Measurements from ENCODE around the gene SLAMF7.

Gene SLAMF7

DNA sequence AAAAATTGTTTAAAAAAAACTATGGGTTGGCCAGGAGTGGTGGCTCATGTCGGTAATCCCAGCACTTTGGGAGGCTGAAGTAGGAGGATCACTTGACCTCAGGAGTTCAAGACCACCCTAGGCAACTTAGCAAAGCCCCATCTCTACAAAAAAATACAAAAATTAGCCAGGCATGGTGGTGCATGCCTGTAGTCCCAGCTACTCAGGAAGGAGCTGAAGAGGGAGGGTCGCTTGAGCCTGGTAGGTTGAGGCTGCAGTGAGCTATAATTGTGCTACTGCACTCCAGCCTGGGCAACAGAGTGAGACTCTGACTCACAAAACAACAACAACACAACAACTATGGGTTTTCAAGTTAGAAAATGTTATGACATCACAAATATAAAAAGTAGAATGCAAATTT, 16.4 kb downstream of the SLAMF7 start:
- 97 to 100% methylated on average over 2 of the region's 2 CpGs for WGBS, 2 experiments
- Histone ChIP-seq H3K9me3 (ENCODE audit: control insufficient read depth, low read length) (no peaks in the 10 kb centered on the region), H3K27me3 (ENCODE audit: control insufficient read depth, insufficient read depth, low read length, poor library complexity, severe bottlenecking) (no peaks in the 10 kb centered on the region), H3K4me3 (ENCODE audit: insufficient read depth, low read depth, low read length) (no peak overlapping the region), H3K36me3 (ENCODE audit: control insufficient read depth, insufficient read depth, low read length) (no peaks in the 10 kb centered on the region), H3K27ac (ENCODE audit: insufficient read depth, low read depth, low read length, poor library complexity, severe bottlenecking) (no peak overlapping the region), H3K4me1 (ENCODE audit: control insufficient read depth, insufficient read depth, low read length) (no peaks in the 10 kb centered on the region)

DNA sequence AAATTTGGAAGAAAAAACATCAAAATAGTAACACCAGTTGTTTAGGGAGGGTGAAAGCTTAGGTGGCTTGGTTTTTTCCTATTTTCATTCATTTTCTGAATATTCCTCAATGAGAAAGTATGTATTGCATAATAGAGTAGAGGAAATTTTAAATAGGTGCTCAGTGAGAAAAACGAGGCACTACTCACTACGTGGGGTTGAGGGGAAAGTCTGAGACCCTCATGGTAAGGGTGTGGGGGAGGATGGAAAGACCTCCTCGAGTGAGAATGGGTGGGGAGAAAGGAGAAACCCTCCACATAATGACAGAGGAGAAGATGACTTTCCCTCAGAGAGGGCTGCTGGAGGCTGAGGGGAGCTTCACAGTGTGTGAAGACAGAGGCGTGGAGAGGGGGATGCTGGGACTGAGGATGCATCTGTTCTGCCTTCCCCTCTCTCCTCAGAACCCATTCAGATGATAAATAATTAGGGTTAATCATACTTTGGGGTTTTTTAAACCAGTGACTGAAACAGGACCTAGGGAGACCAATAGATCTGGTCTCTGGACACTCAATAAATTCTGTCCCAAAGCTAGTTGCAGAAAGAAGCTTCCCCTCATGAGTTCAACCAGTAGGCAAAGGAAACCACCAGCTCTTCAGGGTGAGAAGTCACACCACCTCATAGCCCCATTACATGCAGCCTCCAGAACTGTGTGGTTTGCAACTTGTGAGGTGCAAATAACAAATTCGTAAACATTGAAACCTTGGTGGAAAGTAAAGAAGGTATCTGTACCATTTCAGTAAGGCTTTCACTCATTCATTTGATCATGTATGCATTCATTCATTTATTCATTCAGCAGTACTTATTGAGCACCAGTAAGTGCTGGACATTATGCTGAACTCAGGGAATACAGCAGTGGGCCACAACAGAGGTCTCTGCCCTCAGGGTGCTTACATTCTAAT, 17.1 kb downstream of the SLAMF7 start:
- no peak overlapping the region for H3K27ac ChIP-seq (ENCODE audit: insufficient read depth, low read depth, low read length, poor library complexity, severe bottlenecking)
- no peaks in the 10 kb centered on the region for H3K4me1 ChIP-seq (ENCODE audit: control insufficient read depth, insufficient read depth, low read length)
- 80 to 87% methylated on average over 4 to 5 of the region's 5 CpGs for WGBS, 2 experiments

DNA sequence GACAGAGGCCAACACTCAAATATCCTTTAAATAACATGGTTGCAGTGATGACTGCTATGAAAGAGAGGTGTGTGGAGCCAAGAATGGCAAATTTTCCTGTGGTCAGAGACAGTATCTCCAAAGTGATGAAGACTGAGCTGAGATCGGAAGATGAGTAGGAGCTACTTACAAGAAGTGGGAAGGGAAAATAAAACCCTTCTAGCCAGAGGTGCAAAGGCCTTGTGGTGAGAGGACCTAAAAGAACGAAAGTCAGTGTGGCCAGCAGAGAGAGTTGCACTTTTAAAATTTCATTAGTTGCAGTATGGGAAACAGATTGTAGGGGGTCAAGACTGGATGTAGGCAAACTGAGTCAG, 17.8 kb downstream of the SLAMF7 start:
- WGBS, 2 experiments = 93 to 94% methylated on average over 2 of the region's 2 CpGs
- Histone ChIP-seq H3K4me1 (ENCODE audit: control insufficient read depth, insufficient read depth, low read length) (no peaks in the 10 kb centered on the region), H3K9me3 (ENCODE audit: control insufficient read depth, low read length) (no peaks in the 10 kb centered on the region), H3K4me3 (ENCODE audit: insufficient read depth, low read depth, low read length) (no peak overlapping the region), H3K27ac (ENCODE audit: insufficient read depth, low read depth, low read length, poor library complexity, severe bottlenecking) (no peak overlapping the region), H3K36me3 (ENCODE audit: control insufficient read depth, insufficient read depth, low read length) (no peaks in the 10 kb centered on the region), H3K27me3 (ENCODE audit: control insufficient read depth, insufficient read depth, low read length, poor library complexity, severe bottlenecking) (no peaks in the 10 kb centered on the region)

More for the DNA sequence above, 17.1 kb downstream of the SLAMF7 start:
- Histone ChIP-seq H3K4me3 (ENCODE audit: insufficient read depth, low read depth, low read length) (no peak overlapping the region), H3K9me3 (ENCODE audit: control insufficient read depth, low read length) (no peaks in the 10 kb centered on the region), H3K36me3 (ENCODE audit: control insufficient read depth, insufficient read depth, low read length) (no peaks in the 10 kb centered on the region), H3K27me3 (ENCODE audit: control insufficient read depth, insufficient read depth, low read length, poor library complexity, severe bottlenecking) (no peaks in the 10 kb centered on the region)

DNA sequence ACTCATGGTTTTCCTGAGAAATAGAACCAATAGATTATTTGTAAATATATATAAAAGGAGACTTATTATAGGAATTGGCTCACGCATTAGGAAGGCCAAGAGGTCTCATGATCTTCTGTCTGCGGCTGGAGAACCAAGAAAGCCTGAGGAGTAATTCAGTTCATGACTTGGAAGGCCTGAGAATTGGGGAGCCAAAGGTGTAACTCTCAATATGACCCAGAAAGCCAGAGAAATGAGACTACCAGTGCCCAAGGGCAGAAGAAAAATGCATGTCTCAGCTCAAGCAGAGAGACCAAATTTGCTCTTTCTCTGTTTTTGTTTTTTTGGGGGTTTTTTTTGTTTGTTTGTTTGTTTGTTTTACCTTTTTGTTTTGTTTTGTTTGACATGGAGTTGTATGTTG, 19.5 kb downstream of the SLAMF7 start:
- H3K36me3 ChIP-seq (ENCODE audit: control insufficient read depth, insufficient read depth, low read length) = no peaks in the 10 kb centered on the region
- no peak overlapping the region for H3K27ac ChIP-seq (ENCODE audit: insufficient read depth, low read depth, low read length, poor library complexity, severe bottlenecking)
- H3K27me3 ChIP-seq (ENCODE audit: control insufficient read depth, insufficient read depth, low read length, poor library complexity, severe bottlenecking) = no peaks in the 10 kb centered on the region
- no peak overlapping the region for H3K4me3 ChIP-seq (ENCODE audit: insufficient read depth, low read depth, low read length)
- H3K9me3 ChIP-seq (ENCODE audit: control insufficient read depth, low read length) = no peaks in the 10 kb centered on the region
- WGBS, 2 experiments = 96 to 99% methylated on average over 2 of the region's 2 CpGs
- H3K4me1 ChIP-seq (ENCODE audit: control insufficient read depth, insufficient read depth, low read length) = no peaks in the 10 kb centered on the region

DNA sequence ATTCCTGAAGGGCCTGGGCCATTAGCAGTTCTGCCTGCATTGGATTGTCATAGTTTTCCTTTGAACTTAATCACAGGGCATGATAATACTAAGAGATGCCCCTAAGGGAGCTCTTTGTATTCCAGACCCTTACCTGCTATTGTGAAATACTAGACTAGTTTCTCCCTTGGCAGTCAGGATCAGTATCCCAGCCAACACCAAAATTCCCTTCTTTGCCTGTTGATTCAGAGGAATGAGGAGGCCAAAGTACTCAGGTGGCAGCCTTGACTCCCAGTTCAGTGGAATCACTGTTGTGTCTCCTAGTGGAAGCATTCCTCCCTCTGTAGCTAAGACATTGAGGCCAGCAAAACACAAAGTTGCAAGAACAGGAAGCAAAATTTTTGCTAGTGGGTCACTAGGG, 20.7 kb downstream of the SLAMF7 start:
- H3K36me3 ChIP-seq (ENCODE audit: control insufficient read depth, insufficient read depth, low read length) = no peaks in the 10 kb centered on the region
- no peaks in the 10 kb centered on the region for H3K4me1 ChIP-seq (ENCODE audit: control insufficient read depth, insufficient read depth, low read length)
- no peaks in the 10 kb centered on the region for H3K27me3 ChIP-seq (ENCODE audit: control insufficient read depth, insufficient read depth, low read length, poor library complexity, severe bottlenecking)
- H3K4me3 ChIP-seq (ENCODE audit: insufficient read depth, low read depth, low read length) = no peak overlapping the region
- no peak overlapping the region for H3K27ac ChIP-seq (ENCODE audit: insufficient read depth, low read depth, low read length, poor library complexity, severe bottlenecking)
- no peaks in the 10 kb centered on the region for H3K9me3 ChIP-seq (ENCODE audit: control insufficient read depth, low read length)

DNA sequence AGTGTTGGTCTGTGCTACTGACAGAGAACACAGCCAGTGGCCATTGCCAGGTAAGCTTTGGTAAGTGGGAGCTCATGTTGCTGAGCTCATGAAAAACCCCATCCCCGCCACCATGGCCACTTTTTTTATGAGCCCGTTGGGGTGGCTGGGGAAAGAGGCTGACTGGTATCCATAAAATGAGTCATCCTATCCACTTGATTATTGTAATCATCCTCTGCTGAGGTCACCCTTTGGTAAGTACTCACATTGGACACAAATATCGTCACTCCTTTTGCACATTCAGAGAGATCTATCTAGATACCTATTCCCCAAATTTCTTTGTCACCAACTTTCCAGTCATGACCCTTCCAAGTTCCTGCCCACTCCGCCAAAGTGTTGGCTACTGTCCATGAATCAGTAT, 22.0 kb downstream of the SLAMF7 start:
- H3K27ac ChIP-seq (ENCODE audit: insufficient read depth, low read depth, low read length, poor library complexity, severe bottlenecking) = no peak overlapping the region
- no peaks in the 10 kb centered on the region for H3K27me3 ChIP-seq (ENCODE audit: control insufficient read depth, insufficient read depth, low read length, poor library complexity, severe bottlenecking)
- H3K4me1 ChIP-seq (ENCODE audit: control insufficient read depth, insufficient read depth, low read length) = no peaks in the 10 kb centered on the region
- no peaks in the 10 kb centered on the region for H3K9me3 ChIP-seq (ENCODE audit: control insufficient read depth, low read length)
- no peaks in the 10 kb centered on the region for H3K36me3 ChIP-seq (ENCODE audit: control insufficient read depth, insufficient read depth, low read length)
- no peak overlapping the region for H3K4me3 ChIP-seq (ENCODE audit: insufficient read depth, low read depth, low read length)
- WGBS, 2 experiments = 96 to 97% methylated on average over 4 of the region's 4 CpGs

DNA sequence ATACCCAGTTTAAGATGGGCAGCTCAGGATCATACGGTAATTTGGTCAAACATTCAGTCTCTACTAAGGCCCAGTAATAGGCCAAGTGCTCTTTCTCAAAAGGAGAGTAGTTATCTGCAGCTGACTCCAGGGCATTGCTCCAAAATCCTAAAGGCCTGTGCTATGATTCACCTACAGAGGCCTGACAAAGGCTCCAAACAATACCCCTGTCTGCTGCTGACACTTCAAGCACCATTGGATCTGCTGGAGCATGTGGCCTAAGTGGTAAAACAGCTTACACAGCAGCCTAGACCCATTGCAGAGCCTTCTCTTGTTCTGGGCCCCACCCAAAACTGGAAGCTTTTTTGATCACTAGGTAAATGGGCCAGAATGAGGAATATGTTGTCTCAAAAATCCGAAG, 22.8 kb downstream of the SLAMF7 start:
- no peaks in the 10 kb centered on the region for H3K9me3 ChIP-seq (ENCODE audit: control insufficient read depth, low read length)
- no peaks in the 10 kb centered on the region for H3K4me1 ChIP-seq (ENCODE audit: control insufficient read depth, insufficient read depth, low read length)
- no peak overlapping the region for H3K27ac ChIP-seq (ENCODE audit: insufficient read depth, low read depth, low read length, poor library complexity, severe bottlenecking)
- H3K27me3 ChIP-seq (ENCODE audit: control insufficient read depth, insufficient read depth, low read length, poor library complexity, severe bottlenecking) = no peaks in the 10 kb centered on the region
- H3K4me3 ChIP-seq (ENCODE audit: insufficient read depth, low read depth, low read length) = no peak overlapping the region
- H3K36me3 ChIP-seq (ENCODE audit: control insufficient read depth, insufficient read depth, low read length) = no peaks in the 10 kb centered on the region
- WGBS, 2 experiments = 97% methylated on average over 2 of the region's 2 CpGs

DNA sequence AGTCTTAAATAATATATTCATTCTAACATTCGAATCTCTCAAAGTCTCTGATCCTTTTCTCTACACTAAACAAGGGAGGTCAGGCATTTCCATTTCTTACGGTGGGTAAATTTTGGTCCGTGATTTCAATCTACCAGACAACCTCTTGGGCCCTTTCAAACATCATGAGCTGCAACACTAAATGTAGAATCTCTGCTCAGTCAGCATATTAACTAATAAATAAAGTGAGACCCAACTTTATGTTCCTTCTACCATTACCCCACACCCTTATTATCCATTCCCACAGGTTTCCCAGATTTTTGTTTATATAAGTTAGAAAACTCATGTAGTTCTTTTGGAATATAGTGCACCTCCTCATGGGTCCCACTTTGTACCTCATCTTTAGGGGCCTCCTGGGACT, 24.9 kb downstream of the SLAMF7 start:
- Histone ChIP-seq H3K9me3 (ENCODE audit: control insufficient read depth, low read length) (no peaks in the 10 kb centered on the region), H3K4me1 (ENCODE audit: control insufficient read depth, insufficient read depth, low read length) (peaks cover 4% of the 10 kb centered on the region)
- WGBS, 2 experiments = 95 to 96% methylated on average over 3 of the region's 3 CpGs

DNA sequence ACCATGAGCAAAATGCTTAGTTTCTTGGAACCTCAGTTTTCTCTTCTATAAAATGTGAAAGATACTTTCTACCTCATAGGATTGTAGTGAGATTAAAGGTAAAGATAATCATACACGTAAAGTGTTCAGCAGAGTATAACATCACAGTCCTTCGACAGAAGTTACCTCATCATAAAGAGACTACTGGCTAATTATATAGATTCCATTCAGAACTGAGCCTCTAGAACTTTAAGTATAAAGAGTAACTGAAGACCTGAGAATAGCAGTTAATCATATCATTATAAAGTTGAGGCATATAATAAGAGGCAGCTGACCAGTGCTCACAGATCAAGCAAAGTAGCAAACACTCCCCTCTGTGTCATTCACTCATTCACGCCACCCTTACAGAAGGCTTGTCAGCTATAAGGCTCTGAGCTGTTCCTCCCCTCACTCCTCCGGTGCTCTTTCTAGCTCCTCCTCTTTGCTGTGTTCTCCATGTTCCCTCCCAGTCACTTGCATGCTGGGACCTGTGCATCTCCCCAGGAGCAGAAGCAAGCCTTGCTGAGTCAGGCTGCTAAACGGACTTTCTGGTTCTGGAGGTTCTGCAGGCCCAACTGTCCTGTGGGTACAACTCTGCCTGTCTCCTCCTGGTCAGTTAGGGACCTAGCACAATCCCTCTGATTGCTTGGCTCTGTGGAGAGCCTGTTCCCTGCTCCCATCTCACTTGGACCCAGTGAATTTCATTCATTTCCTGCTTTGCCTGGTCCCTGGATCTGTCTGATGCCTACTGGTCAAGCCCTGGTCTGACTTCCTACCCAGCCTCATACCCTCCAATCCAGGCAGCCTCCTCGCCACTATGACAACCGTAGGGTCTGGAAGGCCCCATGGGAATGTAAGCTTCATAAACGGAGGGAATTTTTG, 28.6 kb downstream of the SLAMF7 start:
- Histone ChIP-seq H3K27ac (ENCODE audit: insufficient read depth, low read depth, low read length, poor library complexity, severe bottlenecking) (no peak overlapping the region), H3K9me3 (ENCODE audit: control insufficient read depth, low read length) (no peaks in the 10 kb centered on the region), H3K27me3 (ENCODE audit: control insufficient read depth, insufficient read depth, low read length, poor library complexity, severe bottlenecking) (no peaks in the 10 kb centered on the region), H3K4me1 (ENCODE audit: control insufficient read depth, insufficient read depth, low read length) (peaks cover 4% of the 10 kb centered on the region), H3K36me3 (ENCODE audit: control insufficient read depth, insufficient read depth, low read length) (no peaks in the 10 kb centered on the region), H3K4me3 (ENCODE audit: insufficient read depth, low read depth, low read length) (no peak overlapping the region)
- 65 to 80% methylated on average over 6 to 7 of the region's 8 CpGs for WGBS, 2 experiments

More for the DNA sequence above, 24.9 kb downstream of the SLAMF7 start:
- no peak overlapping the region for H3K4me3 ChIP-seq (ENCODE audit: insufficient read depth, low read depth, low read length)
- no peak overlapping the region for H3K27ac ChIP-seq (ENCODE audit: insufficient read depth, low read depth, low read length, poor library complexity, severe bottlenecking)
- H3K27me3 ChIP-seq (ENCODE audit: control insufficient read depth, insufficient read depth, low read length, poor library complexity, severe bottlenecking) = no peaks in the 10 kb centered on the region
- no peaks in the 10 kb centered on the region for H3K36me3 ChIP-seq (ENCODE audit: control insufficient read depth, insufficient read depth, low read length)

DNA sequence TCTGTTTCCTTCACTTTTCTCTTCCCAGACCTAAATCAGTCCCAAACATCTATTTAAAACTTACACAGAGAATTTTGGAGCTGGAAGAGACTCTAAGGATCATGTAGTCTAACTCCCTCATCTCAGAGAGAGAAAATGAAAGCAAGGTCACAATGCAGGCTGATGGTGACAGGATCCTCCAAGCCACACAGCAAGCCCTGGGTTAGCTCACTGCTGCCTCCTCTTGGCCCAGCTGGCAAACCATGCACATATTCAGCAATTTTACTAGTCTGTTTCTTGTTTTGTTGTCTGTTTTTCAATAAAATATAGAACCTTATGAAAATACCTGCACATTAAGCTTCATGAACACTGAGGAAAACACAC, 29.2 kb downstream of the SLAMF7 start:
- Histone ChIP-seq H3K36me3 (ENCODE audit: control insufficient read depth, insufficient read depth, low read length) (no peaks in the 10 kb centered on the region), H3K27ac (ENCODE audit: insufficient read depth, low read depth, low read length, poor library complexity, severe bottlenecking) (no peak overlapping the region), H3K4me3 (ENCODE audit: insufficient read depth, low read depth, low read length) (no peak overlapping the region), H3K9me3 (ENCODE audit: control insufficient read depth, low read length) (no peaks in the 10 kb centered on the region), H3K4me1 (ENCODE audit: control insufficient read depth, insufficient read depth, low read length) (peaks cover 4% of the 10 kb centered on the region), H3K27me3 (ENCODE audit: control insufficient read depth, insufficient read depth, low read length, poor library complexity, severe bottlenecking) (no peaks in the 10 kb centered on the region)

Data from ectodermal cell (in vitro differentiated cells).